COLO668 (cell line): ENCODE results near the gene DOC2A.
"Not testable (repeated sequence)": the region's sequence is repeated elsewhere in the genome, so short reads cannot be mapped to it uniquely, and the experiment has no call there.

Source experiments
- DNase-seq: peaks from one replicate; lab custom pipeline; 2025; ENCODE audit not compliant: unreplicated experiment; lab: John Stamatoyannopoulos, UW

Gene DOC2A

GRCh38 chr16:29973384-29974246 lies 37.2 kb downstream of the DOC2A start, which contains the start of gene TAOK2:
TSS of gene TAOK2 (plus strand) at chr16:29973868. CDS start at chr16:29977773, 3,905 bp downstream.
- DNase-seq, result peak; percentile 98

GRCh38 chr16:29972992-29973383 lies 37.8 kb downstream of the DOC2A start:
- DNase-seq, result no peak

- no peak for DNase-seq
Measured at GRCh38 chr16:29972500-29972899, 38.3 kb downstream of the DOC2A start.

GRCh38 chr16:29971304-29971703 lies 39.5 kb downstream of the DOC2A start:
- DNase-seq, result no peak

- no peak for DNase-seq
Measured at GRCh38 chr16:29968205-29968604, 42.6 kb downstream of the DOC2A start.

- no peak for DNase-seq
Measured at GRCh38 chr16:29963021-29963743, 47.6 kb downstream of the DOC2A start.

- no peak for DNase-seq
Measured at GRCh38 chr16:29962344-29962994, 48.4 kb downstream of the DOC2A start.

- peak; percentile 94 for DNase-seq
Measured at GRCh38 chr16:29961479-29962343, 49.1 kb downstream of the DOC2A start, which contains the start of gene TMEM219. TSS of gene TMEM219 (plus strand) at chr16:29962079. CDS start at chr16:29963144, 1,065 bp downstream.

- DNase-seq, result no peak
Measured at GRCh38 chr16:29961127-29961478, 49.7 kb downstream of the DOC2A start.

- DNase-seq, result not testable (repeated sequence)
Measured at GRCh38 chr16:29959821-29960220, 51.0 kb downstream of the DOC2A start.

- DNase-seq, result no peak
Measured at GRCh38 chr16:29959293-29959692, 51.5 kb downstream of the DOC2A start.

GRCh38 chr16:29958756-29959155 lies 52.1 kb downstream of the DOC2A start:
- no peak for DNase-seq
